DND-41 (cell line): ENCODE results near the gene NME4.

Experiments
- CTCF ChIP-seq: IDR thresholded peaks from 2 replicates; pipeline ENCODE4 v1.5.1; 2012; ENCODE audit warnings: borderline replicate concordance, low read length, moderate library complexity, mild to moderate bottlenecking; ENCODE audit not compliant: poor library complexity, severe bottlenecking; ENCODE audit errors: extremely low read depth
- EZH2 ChIP-seq: IDR thresholded peaks from 3 replicates; pipeline ENCODE4 v1.6.1; 2012; ENCODE audit warnings: borderline replicate concordance, low read depth, mild to moderate bottlenecking, moderate library complexity, low read length, inconsistent platforms; ENCODE audit not compliant: severe bottlenecking

- TF ChIP-seq CTCF (no peak), EZH2 (no peak)
Observed at GRCh38 chr16:364595-365491, 32.2 kb upstream of the NME4 start.
